ENCODE results near the gene INKA1.
"Not testable (repeated sequence)": the region's sequence is repeated elsewhere in the genome, so short reads cannot be mapped to it uniquely, and the experiment has no call there.

The INKA1 gene

DNA sequence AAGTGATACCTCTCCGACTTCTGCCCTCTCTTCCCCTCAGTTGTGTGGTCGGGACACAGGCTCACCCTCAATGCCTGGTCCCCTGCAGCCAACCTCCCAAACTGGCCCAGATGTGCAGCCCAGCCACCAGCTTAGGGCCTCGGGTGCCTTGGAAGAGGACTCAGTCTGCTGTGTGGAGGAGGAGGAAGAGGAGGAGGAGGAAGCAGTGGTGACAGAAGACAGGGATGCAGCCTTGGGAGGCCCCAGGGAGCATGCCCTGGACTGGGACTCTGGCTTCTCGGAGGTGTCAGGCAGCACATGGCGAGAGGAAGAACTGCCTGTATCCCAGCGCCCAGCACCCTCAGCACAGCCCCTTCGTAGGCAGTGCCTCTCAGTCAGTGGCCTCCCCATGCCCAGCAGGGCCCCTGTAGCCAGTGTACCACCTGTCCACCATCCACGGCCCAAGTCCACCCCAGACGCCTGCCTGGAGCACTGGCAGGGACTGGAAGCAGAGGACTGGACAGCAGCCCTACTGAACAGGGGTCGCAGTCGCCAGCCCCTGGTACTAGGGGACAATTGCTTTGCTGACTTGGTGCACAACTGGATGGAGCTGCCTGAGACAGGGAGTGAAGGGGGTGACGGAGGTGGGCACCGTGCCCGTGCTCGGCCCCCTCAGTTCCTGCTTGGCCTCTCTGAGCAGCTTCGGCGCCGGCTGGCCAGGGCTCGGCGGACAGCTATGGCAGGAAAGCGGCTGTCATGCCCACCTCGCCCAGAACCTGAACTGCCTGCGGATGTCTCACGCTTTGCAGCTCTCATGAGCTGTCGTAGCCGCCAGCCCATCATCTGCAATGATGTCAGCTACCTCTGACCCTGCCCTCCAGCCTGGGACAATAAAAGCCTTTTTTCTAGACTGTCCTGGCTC is 1.3 kb downstream of the INKA1 start:
- DNase-seq: no peak
- in situ Hi-C loops (cut with HindIII; ENCODE audit: low pct_ligation_motif_present, low pct_unique_long_range_greater_than_20kb, low sequenced_read_pairs): no loop called here

DNA sequence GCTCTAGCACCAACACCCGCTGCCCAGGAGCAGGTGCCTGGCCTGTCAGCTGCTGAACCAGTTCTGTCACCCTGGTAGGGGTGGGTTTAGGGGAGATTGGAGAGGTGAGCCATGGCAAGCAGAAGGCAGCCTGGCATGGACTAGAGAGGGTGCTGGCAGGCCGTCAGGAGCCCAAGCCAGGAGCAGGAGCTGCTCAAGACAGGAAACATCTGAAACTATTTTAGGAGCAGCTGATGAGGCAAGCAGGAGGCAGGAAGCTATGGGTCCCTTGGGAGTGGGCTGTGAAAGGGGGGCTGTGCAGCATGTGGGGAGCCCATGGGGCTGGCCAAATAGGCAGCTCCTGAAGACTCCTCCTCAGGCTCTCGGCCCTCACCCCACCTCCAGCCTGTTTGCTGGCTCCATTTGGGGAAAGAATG is 2.3 kb downstream of the INKA1 start:
- no peak for DNase-seq
- in situ Hi-C loops (cut with HindIII; ENCODE audit: low pct_ligation_motif_present, low pct_unique_long_range_greater_than_20kb, low sequenced_read_pairs): no loop called here

DNA sequence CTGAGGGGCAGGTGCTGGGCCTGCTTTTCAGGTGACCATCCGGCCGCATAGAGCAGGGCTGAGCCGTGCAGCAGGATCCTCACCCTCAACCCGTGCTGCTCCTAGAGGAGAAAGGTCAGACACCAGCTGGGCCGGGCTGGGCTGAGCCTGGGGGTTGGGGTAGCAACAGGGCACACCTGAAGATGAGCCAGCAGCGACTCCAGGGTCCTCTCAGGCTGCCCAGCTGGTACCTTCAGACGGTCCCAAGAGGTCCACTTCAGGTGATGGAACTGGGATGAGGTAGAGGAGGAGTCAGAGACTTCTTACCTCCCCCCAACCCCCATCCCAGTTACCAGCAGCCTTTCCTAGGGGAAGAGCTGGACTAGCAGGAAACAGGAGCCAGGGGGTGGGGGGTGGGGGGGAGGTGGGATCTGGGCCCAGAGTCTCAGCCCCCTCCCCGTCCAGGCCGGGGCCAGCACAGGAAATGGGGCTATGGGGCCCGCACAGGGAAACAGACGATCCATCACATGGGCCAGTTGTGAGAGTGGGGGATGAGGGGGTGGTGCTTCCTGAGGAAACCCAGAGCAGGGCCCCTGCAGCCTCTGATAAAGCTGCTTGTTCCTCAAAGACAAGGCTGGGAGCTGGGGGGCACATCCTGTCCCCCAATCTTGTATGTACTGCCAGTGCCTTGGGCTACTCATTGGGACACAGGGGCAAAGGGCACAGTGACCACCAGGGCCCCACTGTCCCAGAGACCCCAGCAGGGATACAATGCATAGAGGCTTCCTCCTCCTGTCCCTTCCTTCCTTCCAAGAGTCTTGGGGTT is 3.0 kb downstream of the INKA1 start:
- in situ Hi-C loops (cut with HindIII; ENCODE audit: low pct_ligation_motif_present, low pct_unique_long_range_greater_than_20kb, low sequenced_read_pairs): no loop called here
- DNase-seq: no peak

DNA sequence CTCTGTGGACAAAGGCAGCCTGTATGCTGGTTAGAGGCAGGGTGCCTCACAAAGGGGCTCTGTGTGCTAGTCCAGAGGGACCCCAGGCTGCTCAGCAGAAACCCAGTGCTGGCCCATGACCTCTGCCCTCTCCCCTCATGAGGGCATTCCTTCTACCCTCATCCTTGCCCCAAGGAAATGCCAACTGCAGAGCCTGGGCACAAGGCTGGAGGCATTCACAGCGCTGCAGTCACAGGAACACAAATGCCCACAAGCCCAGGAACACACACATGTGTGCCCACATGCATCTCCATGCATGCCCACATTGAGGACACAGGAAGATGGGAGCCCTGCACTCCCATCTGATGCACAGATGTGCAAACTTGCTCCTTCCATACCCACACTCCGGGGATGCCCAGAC is 3.8 kb downstream of the INKA1 start:
- DNase-seq: no peak
- in situ Hi-C loops (cut with HindIII; ENCODE audit: low pct_ligation_motif_present, low pct_unique_long_range_greater_than_20kb, low sequenced_read_pairs): no loop called here

DNA sequence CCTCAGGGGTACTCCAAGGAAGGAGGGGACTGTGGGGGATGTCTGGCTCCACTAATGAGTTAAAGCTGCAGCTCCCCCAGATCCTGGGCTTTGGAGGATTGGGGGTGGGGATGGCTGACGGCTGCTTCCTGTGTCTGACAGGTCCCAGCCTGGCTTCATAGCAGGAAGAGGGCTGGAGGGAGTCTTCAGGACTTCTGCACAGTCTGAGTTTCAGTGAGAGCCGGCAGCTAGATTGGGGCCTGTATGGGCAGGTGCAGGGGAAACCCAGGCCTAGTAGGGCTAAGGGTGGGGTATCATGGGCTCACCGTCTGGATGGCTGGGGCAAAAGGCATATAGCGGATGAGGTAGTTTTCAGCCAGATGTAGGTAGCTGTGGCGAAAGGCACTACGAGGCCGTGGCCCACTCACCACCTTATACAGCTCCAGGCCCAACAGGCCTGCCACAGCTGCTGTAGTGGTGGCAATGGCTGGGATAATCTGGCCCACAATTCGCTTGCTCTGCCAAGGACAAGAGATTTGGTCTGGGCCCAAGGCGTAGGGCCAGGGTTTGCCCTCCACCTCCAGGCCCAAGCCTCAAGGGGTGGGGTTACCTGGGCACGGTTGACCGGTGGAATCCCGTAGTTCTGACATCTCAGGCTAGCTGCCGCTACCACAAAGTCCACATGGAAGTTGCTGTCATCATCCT is 4.5 kb downstream of the INKA1 start:
- in situ Hi-C loops (cut with HindIII; ENCODE audit: low pct_ligation_motif_present, low pct_unique_long_range_greater_than_20kb, low sequenced_read_pairs): no loop called here
- no peak for DNase-seq

DNA sequence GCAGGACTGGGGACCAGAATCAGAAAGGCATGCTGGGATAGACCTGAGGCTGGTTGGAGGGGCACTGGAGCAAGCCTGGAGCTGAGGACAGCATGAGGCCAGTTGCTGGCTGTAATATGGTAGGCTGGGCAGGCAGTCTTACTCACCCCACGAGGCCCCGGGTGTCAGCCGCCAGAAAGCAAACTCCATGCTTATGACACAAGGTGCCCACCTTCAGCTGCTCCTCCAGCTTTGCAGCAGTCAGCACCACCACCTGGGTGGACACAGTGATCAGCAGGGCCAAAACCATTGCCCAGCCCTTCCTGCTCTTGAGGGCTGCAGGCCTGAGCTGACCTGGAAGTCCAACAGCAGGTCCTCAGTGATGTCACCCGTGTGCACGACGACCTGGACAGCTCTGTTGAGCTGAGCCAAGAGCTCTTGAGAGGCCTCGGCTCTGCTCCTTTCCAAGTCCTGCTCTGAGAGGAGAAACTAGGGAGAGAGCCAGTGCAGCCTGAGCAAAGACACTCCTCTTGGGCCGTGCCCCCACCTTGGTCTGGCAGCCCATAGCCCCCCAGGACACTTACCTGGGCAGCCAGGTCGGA is 9.9 kb downstream of the INKA1 start:
- DNase-seq: no peak
- in situ Hi-C loops (cut with HindIII; ENCODE audit: low pct_ligation_motif_present, low pct_unique_long_range_greater_than_20kb, low sequenced_read_pairs): no loop called here

DNA sequence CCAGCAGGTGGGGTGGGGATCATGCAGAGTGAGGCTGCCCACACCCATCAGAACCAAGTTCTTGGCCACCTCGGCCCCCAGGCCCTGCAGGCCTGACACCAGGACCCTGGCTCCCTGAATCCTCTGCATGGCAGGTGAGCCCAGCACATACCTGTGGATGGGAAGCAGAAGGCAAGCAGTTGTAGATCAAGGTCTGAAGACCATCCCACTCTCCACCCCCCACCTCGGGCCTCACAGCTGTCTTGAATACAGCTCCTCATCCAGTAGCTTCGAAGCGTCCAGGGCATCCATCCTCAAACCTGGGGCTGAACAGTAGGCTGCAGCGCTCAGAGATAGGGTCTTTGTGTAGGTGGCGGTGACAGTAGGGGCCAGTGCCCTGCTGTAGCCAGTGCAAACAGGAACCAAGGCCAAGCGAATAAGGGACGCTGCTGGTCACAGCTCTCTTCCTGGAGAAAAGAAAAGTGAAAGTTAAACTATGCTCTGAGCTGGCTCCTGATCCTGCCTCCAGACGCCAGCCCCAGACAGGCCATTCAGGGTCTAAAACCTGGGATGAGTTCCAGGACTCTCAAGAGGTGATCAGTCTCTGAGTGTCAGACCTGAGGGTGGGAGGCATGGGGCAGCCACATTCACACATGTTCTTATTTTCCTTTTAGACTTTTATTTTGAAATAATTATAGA is 10.6 kb downstream of the INKA1 start, which contains the start of gene UBA7:
UBA7 (minus strand) TSS at position 457 of the 678 bp plus-strand sequence; CDS start at position 291, 166 bp downstream.
- peak; percentile 54 for DNase-seq
- in situ Hi-C loops (cut with HindIII; ENCODE audit: low pct_ligation_motif_present, low pct_unique_long_range_greater_than_20kb, low sequenced_read_pairs): no loop called here

DNA sequence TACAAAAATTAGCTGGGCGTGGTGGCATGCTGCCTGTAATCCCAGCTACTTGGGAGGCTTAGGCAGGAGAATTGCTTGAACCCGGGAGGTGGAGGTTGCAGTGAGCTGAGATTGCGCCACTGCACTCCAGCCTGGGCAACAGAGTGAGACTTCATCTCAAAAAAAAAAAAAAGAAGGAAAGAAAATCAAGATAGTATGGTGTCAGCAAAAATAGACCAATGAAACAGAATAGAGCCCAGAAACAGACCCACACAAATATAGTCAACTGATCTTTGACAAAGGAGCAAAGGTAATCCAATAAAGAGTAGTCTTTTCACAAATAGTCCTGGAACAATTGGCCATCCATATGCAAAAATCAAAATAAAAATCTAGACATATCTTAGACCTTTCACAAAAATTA is 20.1 kb downstream of the INKA1 start:
- in situ Hi-C loops (cut with HindIII; ENCODE audit: low pct_ligation_motif_present, low pct_unique_long_range_greater_than_20kb, low sequenced_read_pairs); DNase-seq: not testable (repeated sequence)

DNA sequence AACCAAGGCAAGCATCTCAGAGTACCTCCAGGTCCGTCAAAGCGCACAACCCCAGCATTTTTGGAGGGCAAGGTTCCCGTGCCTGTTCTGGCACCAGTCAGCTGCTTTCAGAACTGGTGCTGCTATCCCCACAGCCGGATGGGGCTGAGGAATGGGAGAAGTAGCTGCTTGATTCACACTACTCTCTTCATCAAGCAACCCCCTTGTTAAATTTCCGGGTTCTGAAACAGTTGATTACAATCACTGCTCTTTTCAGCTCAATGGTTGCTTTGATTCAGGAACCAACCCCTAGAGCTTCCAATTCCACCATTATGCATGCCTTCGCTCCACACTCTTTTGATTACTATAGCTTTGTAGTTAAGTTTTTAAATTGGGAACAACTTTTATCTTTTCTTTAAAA is 23.0 kb downstream of the INKA1 start:
- DNase-seq: no peak
- in situ Hi-C loops (cut with HindIII; ENCODE audit: low pct_ligation_motif_present, low pct_unique_long_range_greater_than_20kb, low sequenced_read_pairs): no loop called here

DNA sequence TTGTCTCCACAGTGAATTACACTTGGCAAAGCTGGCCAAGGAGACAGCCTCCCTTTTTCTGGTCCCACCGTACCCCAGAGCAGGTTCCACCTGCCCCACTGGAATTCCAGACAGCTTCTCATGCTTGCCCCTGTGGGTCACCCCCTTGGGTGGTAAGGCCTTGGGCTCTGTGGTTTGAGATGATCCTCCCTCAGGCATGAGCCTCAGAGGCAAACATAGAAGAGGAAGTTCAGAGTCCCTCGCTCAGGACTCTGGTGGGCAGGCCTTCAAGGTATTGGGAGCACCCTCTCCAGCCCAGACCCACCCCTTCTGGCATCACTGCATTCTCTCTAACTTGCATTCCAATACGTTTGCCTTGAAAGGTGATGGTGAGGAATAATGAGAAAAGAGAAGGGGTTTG is 28.3 kb downstream of the INKA1 start:
- in situ Hi-C loops (cut with HindIII; ENCODE audit: low pct_ligation_motif_present, low pct_unique_long_range_greater_than_20kb, low sequenced_read_pairs): no loop called here
- no peak for DNase-seq

DNA sequence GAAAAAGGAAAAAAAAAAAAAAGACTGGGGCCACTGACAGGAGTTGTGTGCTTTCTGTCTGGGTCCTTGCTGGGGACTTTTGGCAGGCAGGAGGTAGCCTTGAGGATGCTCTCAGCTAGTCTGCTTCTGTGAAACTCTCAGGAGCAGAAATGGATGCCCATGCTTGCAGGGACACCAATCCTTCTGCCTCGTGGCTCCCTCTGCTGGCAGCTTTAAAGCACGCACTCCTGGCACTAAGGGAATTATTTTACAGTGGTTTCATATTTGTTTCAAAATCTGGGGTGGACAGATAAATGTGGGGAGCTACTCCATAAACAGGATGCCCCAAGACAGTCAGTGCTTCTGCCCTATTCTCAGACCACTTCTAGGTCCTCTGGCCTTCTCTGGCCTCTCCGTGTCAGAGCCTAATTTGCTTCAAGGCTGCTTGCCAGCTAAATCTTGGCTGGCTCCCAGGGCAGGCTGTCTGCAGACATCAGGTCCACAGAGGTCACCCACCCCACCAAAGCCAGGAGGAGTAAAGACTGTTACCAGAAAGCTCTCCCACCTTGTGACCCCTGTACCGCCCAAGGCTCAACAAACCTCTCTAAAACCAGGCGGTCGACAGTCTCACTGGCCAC is 36.2 kb downstream of the INKA1 start:
- in situ Hi-C loops (cut with HindIII; ENCODE audit: low pct_ligation_motif_present, low pct_unique_long_range_greater_than_20kb, low sequenced_read_pairs): no loop called here
- DNase-seq: peak; percentile 63

DNA sequence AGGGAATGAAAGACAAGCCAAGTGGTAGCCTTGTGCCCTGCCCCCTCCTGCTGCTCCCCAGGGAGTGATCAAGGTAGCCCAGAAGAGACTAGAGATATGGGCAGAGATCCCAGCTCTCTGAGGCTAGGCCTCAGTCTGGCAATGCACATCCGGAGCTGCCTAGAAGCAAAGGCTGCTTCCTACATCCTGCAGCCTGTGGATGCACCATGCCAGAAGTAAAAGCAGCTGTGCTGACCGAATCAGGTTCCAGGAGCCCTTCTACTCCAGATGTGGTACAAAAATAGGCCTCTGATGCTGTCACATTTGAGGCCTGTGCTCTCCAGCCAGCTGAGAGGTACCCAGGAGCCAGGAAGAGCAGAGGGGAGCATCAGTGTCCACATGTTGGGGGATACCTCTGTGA is 37.3 kb downstream of the INKA1 start:
- DNase-seq: no peak
- in situ Hi-C loops (cut with HindIII; ENCODE audit: low pct_ligation_motif_present, low pct_unique_long_range_greater_than_20kb, low sequenced_read_pairs): no loop called here

DNA sequence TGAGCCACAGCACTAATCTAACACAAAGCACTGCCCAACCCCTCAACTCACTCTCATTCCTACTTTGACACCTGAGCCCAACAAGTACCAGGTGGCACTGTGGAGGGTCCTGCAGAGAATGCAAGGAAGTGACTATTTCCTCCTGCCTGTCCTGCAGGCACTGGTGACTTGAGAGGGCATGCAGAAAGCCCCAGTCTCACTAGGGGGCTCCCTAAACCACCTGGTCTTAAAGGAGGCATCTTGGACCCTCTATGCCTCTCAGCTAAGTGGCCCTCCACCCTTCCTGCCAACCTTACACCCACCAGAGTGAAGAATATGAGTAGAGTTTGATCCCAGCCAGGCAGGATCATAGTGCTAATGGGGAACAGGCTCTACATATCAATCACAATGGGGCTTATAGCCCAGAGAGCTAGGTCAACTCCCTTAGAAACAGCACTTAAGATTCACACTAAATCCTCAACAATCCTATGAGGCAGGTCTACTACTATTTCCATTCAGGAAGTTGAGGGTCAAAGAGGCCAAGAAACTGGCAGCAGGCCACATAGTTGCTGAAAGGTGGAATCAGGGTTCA is 38.1 kb downstream of the INKA1 start:
- in situ Hi-C loops (cut with HindIII; ENCODE audit: low pct_ligation_motif_present, low pct_unique_long_range_greater_than_20kb, low sequenced_read_pairs): no loop called here
- DNase-seq: peak; percentile 35

DNA sequence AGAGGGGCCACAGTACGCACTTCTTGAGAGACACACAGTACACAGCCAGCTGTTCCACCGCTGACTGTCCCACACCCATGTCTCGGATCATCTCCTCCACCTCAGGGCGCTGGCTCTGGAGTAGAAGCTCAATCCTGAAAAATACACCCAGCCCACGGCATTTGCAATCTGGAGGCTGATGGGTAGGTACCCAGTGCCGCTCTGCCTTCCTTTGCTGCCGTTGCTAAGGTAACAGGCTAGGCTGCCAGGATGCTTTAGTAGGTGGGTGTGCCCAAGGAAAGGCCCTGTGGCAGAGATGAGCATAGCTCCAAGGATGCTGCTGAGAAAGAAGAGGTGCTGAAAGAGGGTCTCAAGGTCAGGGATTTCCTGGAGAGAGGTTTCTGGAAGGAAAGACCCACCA is 38.7 kb downstream of the INKA1 start:
- in situ Hi-C loops (cut with HindIII; ENCODE audit: low pct_ligation_motif_present, low pct_unique_long_range_greater_than_20kb, low sequenced_read_pairs): no loop called here
- no peak for DNase-seq

DNA sequence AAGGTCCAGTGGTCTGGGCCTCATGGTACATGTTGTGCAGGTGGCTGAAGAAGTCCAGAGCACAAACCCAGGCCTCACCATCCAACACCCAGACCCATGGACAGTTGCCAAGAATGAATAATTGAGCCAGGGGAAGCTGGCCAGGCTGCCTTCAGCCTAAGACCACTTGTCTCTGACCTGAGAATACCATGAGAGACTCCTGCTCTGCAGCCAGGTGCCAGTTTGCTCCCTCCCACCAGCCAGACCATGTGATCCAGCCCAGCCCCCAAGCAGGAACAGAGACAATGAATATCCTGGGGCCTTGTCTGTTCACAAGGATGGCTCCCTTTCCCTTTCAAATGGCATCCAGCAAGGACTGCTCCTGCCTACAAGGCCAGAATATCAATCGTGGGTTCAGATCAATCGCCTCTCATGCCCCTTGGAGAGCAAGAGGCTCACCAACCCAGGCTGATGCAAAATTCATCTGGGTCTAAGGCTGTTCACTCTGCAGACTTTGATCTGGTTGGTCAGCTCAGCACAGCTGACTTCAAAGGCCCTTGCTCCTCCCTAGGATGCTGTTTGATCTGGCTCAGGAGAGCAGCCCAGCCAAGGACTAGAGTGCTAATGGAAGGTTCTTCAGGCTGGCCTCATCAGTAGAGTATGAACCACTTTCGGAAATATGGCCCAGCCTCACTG is 39.9 kb downstream of the INKA1 start:
- no peak for DNase-seq
- in situ Hi-C loops (cut with HindIII; ENCODE audit: low pct_ligation_motif_present, low pct_unique_long_range_greater_than_20kb, low sequenced_read_pairs): no loop called here

DNA sequence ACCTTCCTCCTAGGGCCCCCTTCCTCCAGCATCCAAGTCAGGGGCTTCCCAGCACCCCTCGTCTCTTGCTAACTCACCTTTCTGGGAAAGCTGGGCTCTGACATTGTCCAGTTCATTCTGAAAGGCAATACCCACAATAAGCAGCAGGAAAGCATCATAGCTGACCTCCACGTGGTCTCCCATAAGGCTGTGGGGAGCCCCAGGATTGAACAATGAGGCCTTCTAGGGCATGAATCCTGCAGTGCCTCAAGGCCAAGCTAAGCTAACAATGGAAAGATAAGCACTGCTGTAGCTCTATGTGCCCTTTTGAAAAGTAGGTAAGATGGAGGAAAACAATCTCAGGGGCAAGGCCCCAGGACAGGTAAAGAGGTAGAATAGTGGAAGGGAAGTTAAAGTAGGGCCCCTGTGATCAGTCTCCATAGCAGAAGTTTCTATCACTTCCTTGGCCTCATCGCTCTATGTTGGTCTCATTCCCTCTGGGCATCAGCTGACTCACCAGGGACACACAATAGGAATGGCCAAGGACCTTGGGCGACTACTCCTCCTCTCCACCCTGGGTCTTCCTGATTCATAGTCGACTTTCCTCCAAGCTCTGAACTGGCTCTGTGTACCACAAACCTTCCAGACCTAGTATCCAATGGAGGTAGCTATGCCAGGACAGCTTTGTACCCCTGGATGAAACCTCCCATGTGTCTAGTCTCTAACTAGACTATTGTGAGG is 41.6 kb downstream of the INKA1 start:
- no peak for DNase-seq
- in situ Hi-C loops (cut with HindIII; ENCODE audit: low pct_ligation_motif_present, low pct_unique_long_range_greater_than_20kb, low sequenced_read_pairs): no loop called here

All from ACHN (cell line).